GM23338 (cell line): ENCODE data around the gene CEP350. TPM values are rescaled to one million over a fixed set of nuclear protein-coding genes. Genes with fewer than 3 reads are reported as not detected.

ENCODE experiments used
- ATAC-seq: fragments of 200-7000 bp; cut with Tn5 transposase; 3 replicates; pipeline ENCODE4 v1.9.1; 2020
- DNase-seq: peaks from one replicate; pipeline ENCODE4 v3.0.0-alpha.2; 2015; ENCODE audit warnings: low spot score
- H2AFZ ChIP-seq: fragments of 200-600 bp; sonication (generic); 2 replicates; pipeline ENCODE4 v1.8.0; 2016; ENCODE audit warnings: antibody characterized with exemption, mild to moderate bottlenecking, moderate library complexity
- H3F3A ChIP-seq: fragments of 200-600 bp; sonication (generic); replicated peaks from 2 replicates; pipeline ENCODE4 v1.8.0; 2017; ENCODE audit warnings: antibody characterized with exemption, mixed run types, low read depth
- H3K27ac ChIP-seq: fragments of 200-600 bp; sonication (generic); 2 replicates; pipeline ENCODE4 v1.6.1; 2016; ENCODE audit warnings: low read depth
- H3K27me3 ChIP-seq: fragments of 200-600 bp; sonication (generic); 2 replicates; pipeline ENCODE4 v1.8.0; 2016; ENCODE audit warnings: mild to moderate bottlenecking, mixed run types, moderate library complexity; ENCODE audit not compliant: insufficient read depth
- H3K36me3 ChIP-seq: fragments of 200-600 bp; sonication (generic); 2 replicates; pipeline ENCODE4 v1.8.0; 2016; ENCODE audit warnings: mild to moderate bottlenecking; ENCODE audit not compliant: insufficient read depth
- H3K4me1 ChIP-seq: fragments of 200-600 bp; sonication (generic); 2 replicates; pipeline ENCODE4 v1.8.0; 2016; ENCODE audit warnings: mild to moderate bottlenecking, moderate library complexity; ENCODE audit not compliant: insufficient read depth
- H3K4me2 ChIP-seq: fragments of 200-600 bp; sonication (generic); 2 replicates; pipeline ENCODE4 v1.7.1; 2017; ENCODE audit warnings: mixed run types
- H3K4me3 ChIP-seq: fragments of 200-600 bp; sonication (generic); 2 replicates; pipeline ENCODE4 v1.6.1; 2016; ENCODE audit warnings: mixed run types
- H3K79me2 ChIP-seq: fragments of 200-600 bp; sonication (generic); replicated peaks from 2 replicates; pipeline ENCODE4 v1.8.0; 2017; ENCODE audit warnings: mild to moderate bottlenecking; ENCODE audit not compliant: insufficient read depth
- H3K9me2 ChIP-seq: fragments of 200-600 bp; sonication (generic); 2 replicates; pipeline ENCODE4 v1.8.0; 2017; ENCODE audit not compliant: insufficient read depth
- H4K20me1 ChIP-seq: fragments of 200-600 bp; sonication (generic); replicated peaks from 2 replicates; pipeline ENCODE4 v1.8.0; 2017; ENCODE audit warnings: mild to moderate bottlenecking; ENCODE audit not compliant: insufficient read depth
- H3K27ac Mint-ChIP-seq: 2 replicates; pipeline ENCODE4 v1.8.0; 2020; ENCODE audit warnings: inconsistent platforms, mild to moderate bottlenecking, moderate library complexity, mixed read lengths
- H3K27me3 Mint-ChIP-seq: 3 replicates; pipeline ENCODE4 v1.8.0; 2022; ENCODE audit warnings: low read depth, mild to moderate bottlenecking, moderate library complexity, mixed read lengths, inconsistent platforms; ENCODE audit not compliant: insufficient read depth, poor library complexity
- H3K36me3 Mint-ChIP-seq: 3 replicates; pipeline ENCODE4 v1.8.0; 2021; ENCODE audit warnings: low read depth, mild to moderate bottlenecking, inconsistent platforms, moderate library complexity, mixed read lengths
- H3K4me1 Mint-ChIP-seq: 3 replicates; pipeline ENCODE4 v1.8.0; 2020; ENCODE audit warnings: mild to moderate bottlenecking, inconsistent platforms, mixed read lengths
- H3K4me3 Mint-ChIP-seq: 3 replicates; pipeline ENCODE4 v1.8.0; 2021; ENCODE audit warnings: moderate library complexity, mild to moderate bottlenecking, inconsistent platforms, mixed read lengths
- H3K9me3 Mint-ChIP-seq: 3 replicates; pipeline ENCODE4 v1.8.0; 2020; ENCODE audit warnings: moderate library complexity, mild to moderate bottlenecking, inconsistent platforms, mixed read lengths
- CREB1 ChIP-seq: fragments of 250-450 bp; sonication (Bioruptor Pico); IDR thresholded peaks from 2 replicates; pipeline ENCODE4 v1.5.0; 2020; ENCODE audit warnings: low read depth, mild to moderate bottlenecking, moderate library complexity
- EZH2 ChIP-seq: fragments of 200-600 bp; sonication (generic); IDR thresholded peaks from one replicate; pipeline ENCODE4 v1.8.0; 2017; ENCODE audit warnings: antibody characterized with exemption, mild to moderate bottlenecking, low read depth; ENCODE audit not compliant: unreplicated experiment
- EZH2phosphoT487 ChIP-seq: fragments of 200-600 bp; sonication (generic); IDR thresholded peaks from one replicate; pipeline ENCODE4 v1.8.1; 2018; ENCODE audit warnings: antibody characterized with exemption; ENCODE audit not compliant: unreplicated experiment
- JUNB ChIP-seq: IDR thresholded peaks from one replicate; pipeline ENCODE4 v1.6.1; 2016; ENCODE audit warnings: antibody characterized with exemption; ENCODE audit not compliant: unreplicated experiment
- NANOG ChIP-seq: IDR thresholded peaks from 2 replicates; pipeline ENCODE4 v1.6.1; 2016; ENCODE audit warnings: antibody characterized with exemption, borderline replicate concordance
- POLR2AphosphoS5 ChIP-seq: IDR thresholded peaks from 2 replicates; pipeline ENCODE4 v1.6.1; 2016; ENCODE audit warnings: antibody characterized with exemption, low read depth
- REST ChIP-seq: IDR thresholded peaks from one replicate; pipeline ENCODE4 v1.6.1; 2018; ENCODE audit warnings: antibody characterized with exemption; ENCODE audit not compliant: unreplicated experiment
- ZNF114 ChIP-seq: fragments of 250-450 bp; sonication (Bioruptor Pico); IDR thresholded peaks from 2 replicates; pipeline ENCODE4 v1.5.0; 2020; ENCODE audit warnings: mild to moderate bottlenecking, moderate library complexity
- ZNF331 ChIP-seq: fragments of 250-450 bp; sonication (Bioruptor Pico); IDR thresholded peaks from 2 replicates; pipeline ENCODE4 v1.5.0; 2020; ENCODE audit warnings: low read depth, mild to moderate bottlenecking, moderate library complexity
- polyA plus RNA-seq: library from polyadenylated mRNA; unstranded; fragments of >200 nt; fragmentation: Nextera tagmentation; extraction: Ambion mirVana; gene quantifications from 2 replicates; pipeline ENCODE4 v1.2.1, GENCODE V29; 2016
- total RNA-seq: library from RNA; depleted of rRNA; stranded (reverse); fragments of >200 nt; shearing (Covaris generic); gene quantifications from 2 replicates; pipeline ENCODE4 v1.2.3, GENCODE V29; 2014
- TF ChIP-seq, protein P1 (sequence below): IDR thresholded peaks from 2 replicates; pipeline ENCODE4 v1.6.1; 2016; ENCODE audit warnings: antibody characterized with exemption

Gene CEP350
- total and polyA plus RNA-seq, 2 experiments from 2014 or later, result 23.4 to 36.8 TPM

- TF ChIP-seq, protein P1, sequence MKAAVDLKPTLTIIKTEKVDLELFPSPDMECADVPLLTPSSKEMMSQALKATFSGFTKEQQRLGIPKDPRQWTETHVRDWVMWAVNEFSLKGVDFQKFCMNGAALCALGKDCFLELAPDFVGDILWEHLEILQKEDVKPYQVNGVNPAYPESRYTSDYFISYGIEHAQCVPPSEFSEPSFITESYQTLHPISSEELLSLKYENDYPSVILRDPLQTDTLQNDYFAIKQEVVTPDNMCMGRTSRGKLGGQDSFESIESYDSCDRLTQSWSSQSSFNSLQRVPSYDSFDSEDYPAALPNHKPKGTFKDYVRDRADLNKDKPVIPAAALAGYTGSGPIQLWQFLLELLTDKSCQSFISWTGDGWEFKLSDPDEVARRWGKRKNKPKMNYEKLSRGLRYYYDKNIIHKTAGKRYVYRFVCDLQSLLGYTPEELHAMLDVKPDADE, result no peak
- TF ChIP-seq NANOG (no peak), POLR2AphosphoS5 (no peak)
These were observed 186.8 kb downstream of the CEP350 start (continued) for GRCh38 chr1:180141381-180141934.

DNA sequence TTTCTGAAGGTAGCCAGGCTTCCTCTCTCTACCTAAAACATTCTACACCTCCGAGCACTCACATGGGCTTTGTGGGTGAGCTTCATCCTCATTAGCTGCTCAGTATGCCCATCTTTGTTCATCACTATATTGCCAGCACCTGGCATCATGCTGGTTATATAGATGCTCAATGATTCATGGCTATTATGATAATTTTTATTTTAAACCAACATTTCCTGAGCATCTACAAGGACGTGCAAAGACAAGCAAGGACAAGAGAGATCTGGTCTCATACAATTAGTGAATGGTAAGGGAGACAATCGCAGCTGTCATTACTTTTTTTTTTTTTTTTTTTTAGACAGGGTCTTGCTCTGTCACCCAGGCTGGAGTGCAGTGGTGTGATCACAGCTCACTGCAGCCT, 188.7 kb downstream of the CEP350 start:
- Histone ChIP-seq H2AFZ (no peak overlapping the region), H3K4me1 (no peaks in the 10 kb centered on the region), H3K36me3 (no peaks in the 10 kb centered on the region), H3K4me3 (no peak overlapping the region), H3K79me2 (no peaks in the 10 kb centered on the region), H3K4me2 (no peak overlapping the region), H3K27me3 (no peaks in the 10 kb centered on the region), H3K9me2 (no peaks in the 10 kb centered on the region), H4K20me1 (no peaks in the 10 kb centered on the region), H3K27ac (no peak overlapping the region), H3F3A (no peaks in the 10 kb centered on the region)
- no peak overlapping the region for H3K27ac Mint-ChIP-seq
- H3K9me3 Mint-ChIP-seq, result no peaks in the 10 kb centered on the region
- H3K4me3 Mint-ChIP-seq, result no peak overlapping the region
- H3K4me1 Mint-ChIP-seq, result no peaks in the 10 kb centered on the region
- no peaks in the 10 kb centered on the region for H3K36me3 Mint-ChIP-seq
- TF ChIP-seq REST (no peak), POLR2AphosphoS5 (no peak), EZH2 (no peak), CREB1 (CRISPR knock-in tag) (no peak), ZNF114 (no peak), JUNB (no peak), EZH2phosphoT487 (no peak), ZNF331 (CRISPR knock-in tag) (no peak)
- TF ChIP-seq, protein P1, result no peak
- H3K27me3 Mint-ChIP-seq, result peaks cover 2% of the 10 kb centered on the region
- ATAC-seq (no peak), DNase-seq (no peak)
